Right atrium auricular region (tissue), 2 donors: ENCODE results near the gene ALDH1A3. TPM values are rescaled to one million over a fixed set of nuclear protein-coding genes. Genes with fewer than 3 reads are reported as not detected.

Source experiments
- DNase-seq: peaks from one replicate; pipeline ENCODE4 v3.0.0-alpha.2; 2019; ENCODE audit warnings: low spot score
- H3K27ac ChIP-seq, 2 donors: fragments of 200-600 bp; sonication (generic); 1 replicate in 1 of 2; 2 replicates in 1 of 2; pipeline ENCODE4 v1.5.1; 2016 to 2019
- H3K27me3 ChIP-seq, 2 donors: fragments of 200-600 bp; sonication (generic); one replicate each; pipeline versions ENCODE4 v1.5.1 to v1.6.0; 2017 to 2019
- H3K36me3 ChIP-seq: fragments of 200-600 bp; sonication (generic); one replicate; pipeline ENCODE4 v1.5.1; 2016
- H3K4me1 ChIP-seq, 2 donors: fragments of 200-600 bp; sonication (generic); one replicate each; pipeline versions ENCODE4 v1.5.1 to v1.6.0; 2017 to 2019
- H3K4me3 ChIP-seq, 2 donors: fragments of 200-600 bp; sonication (generic); 1 replicate in 1 of 2; 2 replicates in 1 of 2; pipeline ENCODE4 v1.5.1; 2017 to 2019; ENCODE audit warnings: mild to moderate bottlenecking in 1 of 2, moderate library complexity in 1 of 2
- H3K9me3 ChIP-seq, 2 donors: fragments of 200-600 bp; sonication (generic); one replicate each; pipeline ENCODE4 v1.5.1; 2019
- CTCF ChIP-seq, 2 donors: fragments of 200-600 bp; sonication (generic); IDR thresholded peaks; one replicate each; pipeline ENCODE4 v1.5.1; 2019; ENCODE audit warnings: antibody characterized with exemption in 2 of 2
- total RNA-seq, 2 donors: library from RNA; depleted of rRNA; stranded (reverse); fragments of >200 nt; gene quantifications; one replicate each; pipeline ENCODE4 v1.1.0, GENCODE V29; 2016

Gene ALDH1A3
- total RNA-seq, 2 donors from 2014 or later: 14.7 to 19.7 TPM

GRCh38 chr15:100898661-100899462, 19.2 kb downstream of the ALDH1A3 start:
- TF ChIP-seq CTCF (IDR thresholded peaks at IDR 0.05): no peak
- no peak for DNase-seq
- Histone ChIP-seq H3K4me1 (peaks cover 0 to 31% of the 10 kb centered on the region in 2 donors), H3K9me3 (no peaks in the 10 kb centered on the region), H3K27me3 (no peaks in the 10 kb centered on the region), H3K27ac (no peak overlapping the region), H3K36me3 (no peaks in the 10 kb centered on the region), H3K4me3 (no peak overlapping the region)

- no peaks in the 10 kb centered on the region for H3K27me3 ChIP-seq
- H3K4me3 ChIP-seq: no peak overlapping the region
- peaks cover 0 to 24% of the 10 kb centered on the region in 2 donors for H3K4me1 ChIP-seq
- DNase-seq: no peak
- no peak overlapping the region for H3K27ac ChIP-seq
- no peaks in the 10 kb centered on the region for H3K36me3 ChIP-seq
- no peak for TF ChIP-seq CTCF (IDR thresholded peaks at IDR 0.05)
- H3K9me3 ChIP-seq: no peaks in the 10 kb centered on the region
Measured at GRCh38 chr15:100899601-100900000, 20.0 kb downstream of the ALDH1A3 start.

- H3K27me3 ChIP-seq: no peaks in the 10 kb centered on the region
- H3K27ac ChIP-seq: no peak overlapping the region
- no peaks in the 10 kb centered on the region for H3K9me3 ChIP-seq
- peaks cover 0 to 21% of the 10 kb centered on the region in 2 donors for H3K4me1 ChIP-seq
- no peak for TF ChIP-seq CTCF (IDR thresholded peaks at IDR 0.05)
- no peaks in the 10 kb centered on the region for H3K36me3 ChIP-seq
- DNase-seq: no peak
- no peak overlapping the region for H3K4me3 ChIP-seq
Measured at GRCh38 chr15:100900136-100900794, 20.6 kb downstream of the ALDH1A3 start.

GRCh38 chr15:100900795-100901169, 21.2 kb downstream of the ALDH1A3 start:
- no peak for TF ChIP-seq CTCF (IDR thresholded peaks at IDR 0.05)
- H3K4me1 ChIP-seq: peaks cover 0 to 21% of the 10 kb centered on the region in 2 donors
- H3K27me3 ChIP-seq: no peaks in the 10 kb centered on the region
- H3K9me3 ChIP-seq: no peaks in the 10 kb centered on the region
- no peak overlapping the region for H3K27ac ChIP-seq
- DNase-seq: no peak
- H3K4me3 ChIP-seq: no peak overlapping the region
- H3K36me3 ChIP-seq: no peaks in the 10 kb centered on the region

GRCh38 chr15:100901296-100901695, 21.7 kb downstream of the ALDH1A3 start:
- TF ChIP-seq CTCF (IDR thresholded peaks at IDR 0.05): no peak
- no peak for DNase-seq
- Histone ChIP-seq H3K27ac (peak overlapping the region; percentile 64 to 72), H3K4me1 (peaks cover 0 to 21% of the 10 kb centered on the region in 2 donors), H3K36me3 (no peaks in the 10 kb centered on the region), H3K27me3 (no peaks in the 10 kb centered on the region), H3K9me3 (no peaks in the 10 kb centered on the region), H3K4me3 (no peak overlapping the region)
